HepG2 (cell line): Measurements from ENCODE around the gene ABCB11. TPM values are rescaled to one million over a fixed set of nuclear protein-coding genes. Genes with fewer than 3 reads are reported as not detected.

Experiments
- ATAC-seq: fragments of 200-7000 bp; cut with Tn5 transposase; 3 replicates; pipeline ENCODE4 v1.9.1; 2020; ENCODE audit warnings: mild to moderate bottlenecking, moderate library complexity
- BruUV-seq: library from RNA; stranded (reverse); fragments of 400-500 nt; replicated peaks from 2 replicates; lab custom pipeline; 2021; lab: Mats Ljungman, UMichigan
- CTCF ChIA-PET: fragments of 300-600 bp; formaldehyde crosslinking; extraction: SDS; loops from one replicate; lab custom pipeline; 2021; ENCODE audit warnings: low total read pairs, inconsistent platforms, low intra/inter-chr PET ratio; lab: Yijun Ruan, JAX
- POLR2A ChIA-PET: fragments of 350-600 bp; sonication (Branson Sonifier 250); formaldehyde crosslinking; loops from one replicate; lab custom pipeline; 2020; ENCODE audit warnings: antibody characterized with exemption, inconsistent platforms; lab: Yijun Ruan, JAX
- DNase-seq: peaks from one replicate; pipeline ENCODE4 v3.0.0-alpha.2; 2015; ENCODE audit warnings: low spot score
- FAIRE-seq: peaks from 3 replicates; lab custom pipeline; 2011; peaks lifted over from hg19 to GRCh38; lab: Jason Lieb, UNC
- H2AFZ ChIP-seq: one replicate; pipeline ENCODE4 v1.6.1; 2011; ENCODE audit warnings: low read length, inconsistent platforms
- H3K27ac ChIP-seq: fragments of 300-600 bp; 3 replicates; pipeline ENCODE4 v1.8.0; 2011; ENCODE audit warnings: mixed run types, mild to moderate bottlenecking, mixed read lengths, low read length, inconsistent platforms; ENCODE audit not compliant: insufficient read depth; ENCODE audit errors: extremely low read length
- H3K27me3 ChIP-seq, 2 experiments: fragments of 200-600 bp in 1 of 2; 2 replicates in 1 of 2; 3 replicates in 1 of 2; pipeline versions ENCODE4 v1.6.0 to v1.8.0; 2011; ENCODE audit warnings: low read length in 2 of 2, mild to moderate bottlenecking in 2 of 2, moderate library complexity in 2 of 2, inconsistent platforms in 1 of 2; ENCODE audit not compliant: insufficient read depth in 2 of 2, control insufficient read depth in 1 of 2
- H3K36me3 ChIP-seq, 2 experiments: fragments of 200-600 bp in 1 of 2; replicated peaks in 1 of 2; 2 replicates in 1 of 2; 3 replicates in 1 of 2; pipeline versions ENCODE4 v1.5.1 to v1.8.0; 2011; ENCODE audit warnings: low read length in 2 of 2, inconsistent platforms in 1 of 2; ENCODE audit not compliant: insufficient read depth in 2 of 2, control insufficient read depth in 1 of 2
- H3K4me1 ChIP-seq: 2 replicates; pipeline ENCODE4 v1.5.1; 2012; ENCODE audit warnings: low read length, inconsistent platforms; ENCODE audit not compliant: insufficient read depth
- H3K4me2 ChIP-seq: 2 replicates; pipeline ENCODE4 v1.6.0; 2011; ENCODE audit warnings: low read depth, low read length, inconsistent platforms
- H3K4me3 ChIP-seq, 3 experiments: fragments of 200-600 bp in 1 of 3; sonication (generic), shearing (Covaris generic) in 1 of 3; replicated peaks in 1 of 3; 2 replicates each; pipeline ENCODE4 v1.5.1; 2011 to 2016; ENCODE audit warnings: low read length in 3 of 3, inconsistent platforms in 2 of 3, low read depth in 2 of 3, mild to moderate bottlenecking in 2 of 3, control low read depth in 1 of 3, mixed read lengths in 1 of 3; ENCODE audit not compliant: insufficient read depth in 1 of 3
- H3K79me2 ChIP-seq: one replicate; pipeline ENCODE4 v1.6.1; 2011; ENCODE audit warnings: low read length, inconsistent platforms; ENCODE audit not compliant: insufficient read depth
- H3K9ac ChIP-seq: 2 replicates; pipeline ENCODE4 v1.6.0; 2011; ENCODE audit warnings: mild to moderate bottlenecking, low read depth, low read length, inconsistent platforms; ENCODE audit not compliant: insufficient read depth
- H3K9me3 ChIP-seq: 2 replicates; pipeline ENCODE4 v1.5.1; 2012; ENCODE audit warnings: mild to moderate bottlenecking, low read length
- H4K20me1 ChIP-seq: 2 replicates; pipeline ENCODE4 v1.6.0; 2011; ENCODE audit warnings: inconsistent platforms, mild to moderate bottlenecking, low read length, moderate library complexity; ENCODE audit not compliant: insufficient read depth
- MNT ChIP-seq: fragments of 450-650 bp; IDR thresholded peaks from 2 replicates; pipeline ENCODE4 v1.6.1; 2016
- ZBTB20 ChIP-seq: sonication (generic); formaldehyde crosslinking; IDR thresholded peaks from 2 replicates; pipeline ENCODE4 v1.8.1; 2023; ENCODE audit warnings: missing genetic modification reagents, low read depth, mild to moderate bottlenecking, borderline replicate concordance
- ZMAT5 ChIP-seq: sonication (generic); formaldehyde crosslinking; IDR thresholded peaks from 2 replicates; pipeline ENCODE4 v1.5.0; 2020; ENCODE audit warnings: mild to moderate bottlenecking, low read depth, missing genetic modification reagents, borderline replicate concordance
- ZNF44 ChIP-seq: sonication (generic); formaldehyde crosslinking; IDR thresholded peaks from 2 replicates; pipeline ENCODE4 v1.5.1; 2020; ENCODE audit warnings: mild to moderate bottlenecking, missing genetic modification reagents
- WGBS: methylation state at CpG from one replicate; pipeline ENCODE4 v1.1.6; 2017; ENCODE audit warnings: low lambda C conversion rate; 5-methylcytosine and 5-hydroxymethylcytosine counted together
- in situ Hi-C: cut with HindIII; loops from 2 replicates; pipeline ENCODE4 v1.10.0; 2017; ENCODE audit warnings: low pct_unique_long_range_greater_than_20kb; ENCODE audit not compliant: extremely low pct_ligation_motif_present
- intact Hi-C: fragments of 100-400 bp; cut with micrococcal nuclease; formaldehyde crosslinking; loops from one replicate; pipeline ENCODE4 v1.10.0; 2022; ENCODE audit not compliant: unreplicated experiment
- polyA plus RNA-seq, 8 experiments: library from polyadenylated mRNA; depleted of rRNA in 3 of 8; stranded (reverse) in 7 of 8; unstranded in 1 of 8; fragments of >200 nt; fragmentation: Illumina TruSeq in 4 of 8; extraction: Trizol in 4 of 8; gene quantifications; 2 replicates each; pipeline versions ENCODE4 v1.2.1 to v1.2.3, GENCODE V29; 2011 to 2016; ENCODE audit warnings: low read depth in 4 of 8, missing spikeins in 1 of 8, mixed read lengths in 1 of 8; ENCODE audit not compliant: insufficient read depth in 1 of 8
- total RNA-seq, 5 experiments: library from RNA; depleted of rRNA; stranded (reverse); fragments of >200 nt; fragmentation: Illumina TruSeq; extraction: Trizol; gene quantifications; 2 replicates each; pipeline ENCODE4 v1.2.3, GENCODE V29; 2016; ENCODE audit warnings: low read depth in 1 of 5

The ABCB11 gene
- total and polyA plus RNA-seq, 2 of the 13 experiments (the other 11 are each of a cell fraction or from before 2014, with no cell fraction given) = not detected

GRCh38 chr2:168956392-168956791 is 74.7 kb downstream of the ABCB11 start (continued):
- TF ChIP-seq ZNF44 (no peak), ZMAT5 (CRISPR knock-in tag) (no peak)

- H3K36me3 ChIP-seq = no peaks in the 10 kb centered on the region
- no peaks in the 10 kb centered on the region for H3K79me2 ChIP-seq
Observed at GRCh38 chr2:168955321-168955720, 75.8 kb downstream of the ABCB11 start.

More at GRCh38 chr2:168955321-168955720, 75.8 kb downstream of the ABCB11 start:
- ATAC-seq (no peak), DNase-seq (no peak), FAIRE-seq (no peak)
- Histone ChIP-seq H3K4me2 (no peak overlapping the region), H2AFZ (no peak overlapping the region), H3K9ac (no peak overlapping the region), H3K27me3 (no peaks in the 10 kb centered on the region), H3K9me3 (no peaks in the 10 kb centered on the region), H3K4me1 (no peaks in the 10 kb centered on the region), H3K4me3 (no peak overlapping the region), H3K27ac (no peak overlapping the region), H4K20me1 (no peaks in the 10 kb centered on the region)
- TF ChIP-seq ZBTB20 = no peak
- peak; percentile 67 for TF ChIP-seq MNT
- CTCF ChIA-PET = no interaction called here
- 22% methylated on average over 4 of the region's 4 CpGs for WGBS
- no TSS peak for BruUV-seq
- in situ Hi-C loops = no loop called here
- intact Hi-C loops = loop anchor here (10.0 kb wide), 1 partner anchor 269 kb away; no protein-coding TSS in a partner anchor
- POLR2A ChIA-PET = no interaction called here
